T-cell (primary cell): ENCODE results near the gene APIP. TPM values are rescaled to one million over a fixed set of nuclear protein-coding genes. Genes with fewer than 3 reads are reported as not detected.

ENCODE experiments used
- ATAC-seq, 4 experiments: fragments of 200-7000 bp in 3 of 4; fragments of 150-1000 bp in 1 of 4; cut with Tn5 transposase; replicated peaks in 1 of 4; 1 replicate in 3 of 4; 2 replicates in 1 of 4; pipeline ENCODE4 v1.10.0; 2021; ENCODE audit warnings: moderate library complexity in 3 of 4, mild to moderate bottlenecking in 2 of 4, moderate number of reproducible peaks in 1 of 4
- CTCF ChIA-PET, 2 donors: fragments of 300-600 bp; sonication (Branson Sonifier 250); formaldehyde crosslinking; loops; one replicate each; lab custom pipeline; 2022; ENCODE audit warnings: antibody characterized with exemption in 2 of 2; lab: Charles Lee
- POLR2A ChIA-PET, 2 donors: fragments of 300-600 bp; sonication (Branson Sonifier 250); formaldehyde crosslinking; loops; one replicate each; lab custom pipeline; 2022; ENCODE audit warnings: antibody characterized with exemption in 2 of 2; lab: Charles Lee
- DNase-seq, 35 experiments: peaks; one replicate each; pipeline versions ENCODE4 v3.0.0 to v3.0.0-alpha.2; 2013 to 2023
- H3K27ac ChIP-seq: one replicate; pipeline ENCODE4 v1.5.1; 2013; ENCODE audit warnings: low read length
- H3K27me3 ChIP-seq, 2 experiments: replicated peaks in 1 of 2; 1 replicate in 1 of 2; 2 replicates in 1 of 2; pipeline versions ENCODE4 v1.6.1 to v1.7.0; 2013; ENCODE audit warnings: low read length in 1 of 2, mixed read lengths in 1 of 2; ENCODE audit not compliant: control insufficient read depth in 2 of 2, insufficient read depth in 2 of 2; ENCODE audit errors: extremely low read depth in 1 of 2
- H3K36me3 ChIP-seq, 2 donors: 1 replicate in 1 of 2; 2 replicates in 1 of 2; pipeline versions ENCODE4 v1.6.1 to v1.7.0; 2013; ENCODE audit warnings: low read length in 1 of 2; ENCODE audit not compliant: control insufficient read depth in 2 of 2, insufficient read depth in 1 of 2; ENCODE audit errors: extremely low read depth in 1 of 2
- H3K4me1 ChIP-seq, 2 experiments: 1 replicate in 1 of 2; 2 replicates in 1 of 2; pipeline versions ENCODE4 v1.6.1 to v1.7.0; 2013; ENCODE audit warnings: low read length in 2 of 2, mixed read lengths in 1 of 2; ENCODE audit not compliant: insufficient read depth in 2 of 2, control insufficient read depth in 1 of 2; ENCODE audit errors: extremely low read depth in 1 of 2
- H3K4me3 ChIP-seq, 2 donors: 1 replicate in 1 of 2; 2 replicates in 1 of 2; pipeline versions ENCODE4 v1.5.1 to v1.7.0; 2013; ENCODE audit warnings: mild to moderate bottlenecking in 2 of 2, low read length in 1 of 2, moderate library complexity in 1 of 2; ENCODE audit not compliant: control insufficient read depth in 1 of 2; ENCODE audit errors: extremely low read depth in 1 of 2
- H3K9me3 ChIP-seq: 2 replicates; pipeline ENCODE4 v1.7.0; 2013
- H3K27ac Mint-ChIP-seq, 2 donors: one replicate each; pipeline ENCODE4 v1.8.0; 2020 to 2021; ENCODE audit warnings: mild to moderate bottlenecking in 2 of 2, mixed read lengths in 2 of 2
- H3K27me3 Mint-ChIP-seq, 2 donors: one replicate each; pipeline ENCODE4 v1.8.0; 2021 to 2022; ENCODE audit warnings: mixed read lengths in 2 of 2
- H3K36me3 Mint-ChIP-seq: one replicate; pipeline ENCODE4 v1.8.0; 2021; ENCODE audit warnings: mixed read lengths
- H3K4me1 Mint-ChIP-seq, 3 donors: one replicate each; pipeline ENCODE4 v1.8.0; 2020 to 2022; ENCODE audit warnings: mixed read lengths in 3 of 3, mild to moderate bottlenecking in 1 of 3
- H3K4me3 Mint-ChIP-seq, 3 donors: one replicate each; pipeline ENCODE4 v1.8.0; 2020 to 2022; ENCODE audit warnings: mild to moderate bottlenecking in 3 of 3, mixed read lengths in 3 of 3, moderate library complexity in 3 of 3
- H3K9me3 Mint-ChIP-seq, 3 donors: one replicate each; pipeline ENCODE4 v1.8.0; 2020 to 2022; ENCODE audit warnings: mixed read lengths in 3 of 3
- WGBS: methylation state at CpG from one replicate; pipeline ENCODE4 v1.1.5; 2013; ENCODE audit warnings: missing lambda C conversion rate; ENCODE audit not compliant: insufficient coverage; 5-methylcytosine and 5-hydroxymethylcytosine counted together
- total RNA-seq, 35 experiments: library from RNA in 6 of 35; stranded (reverse) in 6 of 35; fragments of 120-200 nt in 1 of 35; gene quantifications; one replicate each; pipeline versions ENCODE4 v1.2.1 to v1.2.4 and lab custom pipeline; 2013 to 2026

APIP gene
- total RNA-seq, 5 donors from 2014 or later (not counting 1 experiment from before 2014, with no cell fraction given): 9.4 to 15.7 (median 15.6) TPM

DNA sequence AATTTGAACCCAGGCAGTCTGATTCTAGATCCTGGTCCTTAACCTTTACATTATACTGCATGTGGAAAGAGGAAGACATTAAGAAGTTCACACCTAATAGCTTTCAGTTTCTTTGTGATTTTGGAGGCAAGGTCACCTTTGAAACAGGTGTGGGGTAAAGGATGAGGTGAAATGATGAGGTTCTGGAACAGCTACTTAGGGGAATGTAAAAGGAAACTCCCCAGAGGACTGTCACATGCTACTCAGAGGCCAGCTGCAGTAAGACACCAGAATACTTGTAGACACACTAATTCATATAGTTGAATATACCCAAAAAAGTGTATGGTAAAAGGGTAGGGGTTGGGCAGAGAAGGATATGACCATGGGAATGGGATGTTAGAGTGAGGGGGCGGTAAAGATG, 5.4 kb downstream of the APIP start:
- H3K27ac ChIP-seq: no peak overlapping the region
- CTCF ChIA-PET: interaction anchor here in 1 of 2 donors (0.6 kb wide), 1 partner anchor 23 kb away, joined by 5 read pairs; no protein-coding TSS in a partner anchor
- H3K9me3 Mint-ChIP-seq: no peaks in the 10 kb centered on the region
- no peak overlapping the region for H3K4me3 ChIP-seq
- POLR2A ChIA-PET: interaction anchor here in 1 of 2 donors (0.6 kb wide), 1 partner anchor 823 kb away, joined by 3 read pairs; no protein-coding TSS in a partner anchor
- H3K9me3 ChIP-seq: no peaks in the 10 kb centered on the region
- ATAC-seq: no peak
- no peaks in the 10 kb centered on the region for H3K27me3 Mint-ChIP-seq
- H3K36me3 ChIP-seq: no peaks in the 10 kb centered on the region
- no peak overlapping the region for H3K27ac Mint-ChIP-seq
- peaks cover 30 to 39% (median 30%) of the 10 kb centered on the region in 3 donors for H3K4me1 Mint-ChIP-seq
- no peak for DNase-seq
- no CpG with 5 or more reads among the region's 1 CpG for WGBS
- H3K36me3 Mint-ChIP-seq: peaks cover 19% of the 10 kb centered on the region
- no peaks in the 10 kb centered on the region for H3K27me3 ChIP-seq
- H3K4me1 ChIP-seq: peaks cover 8 to 15% of the 10 kb centered on the region in 2 experiments
- no peak overlapping the region for H3K4me3 Mint-ChIP-seq

DNA sequence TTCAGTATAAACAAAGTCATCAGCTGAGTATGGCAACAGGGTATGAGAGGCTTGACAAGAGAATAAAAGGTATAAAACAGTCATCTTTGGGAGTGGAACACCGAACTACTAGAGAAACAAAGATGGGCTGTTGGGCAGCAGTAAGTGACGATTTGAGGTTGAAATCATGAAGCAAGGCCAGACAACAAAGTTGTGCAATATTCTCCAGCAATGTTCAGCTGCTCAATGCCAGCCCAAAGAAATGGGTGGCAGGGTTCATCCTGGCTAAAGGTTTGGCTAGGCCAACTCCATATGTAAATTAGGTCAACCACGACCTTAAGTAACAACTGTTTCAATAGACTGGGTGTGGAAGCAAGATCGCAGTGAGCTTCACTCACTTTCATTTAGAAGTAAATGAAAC, 6.2 kb downstream of the APIP start:
- Histone ChIP-seq H3K4me3 (no peak overlapping the region), H3K36me3 (no peaks in the 10 kb centered on the region), H3K9me3 (no peaks in the 10 kb centered on the region), H3K27ac (no peak overlapping the region), H3K4me1 (peaks cover 2 to 6% of the 10 kb centered on the region in 2 experiments), H3K27me3 (no peaks in the 10 kb centered on the region)
- Mint-ChIP-seq H3K27ac (no peak overlapping the region), H3K9me3 (peaks cover 0 to 4% (median 0%) of the 10 kb centered on the region in 3 donors), H3K36me3 (peaks cover 23% of the 10 kb centered on the region), H3K4me3 (no peak overlapping the region), H3K4me1 (peaks cover 26 to 36% (median 30%) of the 10 kb centered on the region in 3 donors), H3K27me3 (no peaks in the 10 kb centered on the region)
- POLR2A ChIA-PET: no interaction called here
- ATAC-seq (no peak), DNase-seq (no peak)
- 100% methylated on average over 1 of the region's 4 CpGs for WGBS
- CTCF ChIA-PET: interaction anchor here in 1 of 2 donors (0.6 to 1.1 kb wide), 2 partner anchors 16 to 24 kb away, joined by 3 to 5 read pairs; no protein-coding TSS in a partner anchor

DNA sequence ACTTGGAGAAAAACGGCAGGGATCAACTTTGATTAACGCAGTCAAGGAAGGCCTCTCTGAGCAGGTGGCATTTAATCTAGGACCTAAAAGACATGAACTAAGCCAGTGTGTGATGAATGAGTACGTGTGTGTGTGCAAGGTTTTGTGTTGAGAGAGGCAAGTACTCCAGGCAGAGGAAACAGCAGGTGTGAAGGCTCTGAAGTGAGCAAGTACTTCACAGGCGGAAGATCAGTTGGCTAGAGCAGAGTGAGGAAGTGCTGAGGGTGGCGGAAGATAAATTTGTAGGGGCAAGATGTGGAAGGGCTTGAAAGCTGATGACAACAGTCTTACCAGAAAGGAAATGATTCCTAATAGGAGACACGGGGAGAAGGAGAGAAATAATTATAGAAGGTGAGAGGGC, 6.8 kb downstream of the APIP start:
- H3K4me1 Mint-ChIP-seq: peaks cover 28 to 36% (median 33%) of the 10 kb centered on the region in 3 donors
- no peak overlapping the region for H3K27ac Mint-ChIP-seq
- H3K27me3 Mint-ChIP-seq: no peaks in the 10 kb centered on the region
- no peak overlapping the region for H3K4me3 ChIP-seq
- no peak overlapping the region for H3K27ac ChIP-seq
- POLR2A ChIA-PET: interaction anchor here in 1 of 2 donors (0.7 kb wide), 1 partner anchor 316 kb away, joined by 3 read pairs; no protein-coding TSS in a partner anchor
- CTCF ChIA-PET: interaction anchor here in 1 of 2 donors (1.1 kb wide), 1 partner anchor 16 kb away, joined by 3 read pairs; no protein-coding TSS in a partner anchor
- H3K4me3 Mint-ChIP-seq: no peak overlapping the region
- no peaks in the 10 kb centered on the region for H3K36me3 ChIP-seq
- no peaks in the 10 kb centered on the region for H3K9me3 ChIP-seq
- ATAC-seq (peak in 1 of 4 experiments; percentile 40), DNase-seq (no peak)
- peaks cover 0 to 10% (median 0%) of the 10 kb centered on the region in 3 donors for H3K9me3 Mint-ChIP-seq
- H3K4me1 ChIP-seq: peaks cover 0 to 1% of the 10 kb centered on the region in 2 experiments
- H3K36me3 Mint-ChIP-seq: peaks cover 28% of the 10 kb centered on the region
- H3K27me3 ChIP-seq: no peaks in the 10 kb centered on the region
- 68% methylated on average over 6 of the region's 6 CpGs for WGBS

DNA sequence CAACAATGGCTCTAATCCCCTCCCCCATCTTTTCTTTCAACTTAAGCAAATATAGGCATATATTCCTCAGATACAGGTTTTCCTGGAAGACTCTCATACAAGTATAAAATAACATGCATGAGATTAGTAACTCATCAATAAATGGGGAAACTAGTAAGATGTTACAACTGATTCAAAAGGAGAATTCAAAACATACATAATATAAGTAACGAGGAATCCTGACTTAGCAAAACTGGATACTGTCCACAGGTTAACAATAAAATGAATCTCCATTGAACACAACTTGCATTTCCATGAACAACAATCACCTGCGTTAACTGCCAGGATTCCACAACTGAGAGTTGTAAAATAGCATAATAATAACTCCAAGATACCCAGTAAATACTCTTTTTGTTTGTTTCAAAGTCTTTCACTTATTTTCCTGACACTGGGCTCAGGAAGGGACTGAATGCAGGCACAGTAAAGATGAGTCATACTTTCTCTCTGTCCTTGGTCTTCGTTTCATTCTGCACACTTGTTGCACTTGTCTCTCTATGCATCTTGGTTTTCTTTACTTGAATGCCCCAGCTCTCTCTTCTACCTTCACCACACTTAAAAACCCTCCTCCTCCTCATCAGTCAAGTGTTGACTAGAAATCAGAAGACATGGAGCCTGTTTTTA, 8.1 kb downstream of the APIP start:
- no peak overlapping the region for H3K27ac ChIP-seq
- CTCF ChIA-PET: no interaction called here
- H3K4me1 ChIP-seq: no peaks in the 10 kb centered on the region

DNA sequence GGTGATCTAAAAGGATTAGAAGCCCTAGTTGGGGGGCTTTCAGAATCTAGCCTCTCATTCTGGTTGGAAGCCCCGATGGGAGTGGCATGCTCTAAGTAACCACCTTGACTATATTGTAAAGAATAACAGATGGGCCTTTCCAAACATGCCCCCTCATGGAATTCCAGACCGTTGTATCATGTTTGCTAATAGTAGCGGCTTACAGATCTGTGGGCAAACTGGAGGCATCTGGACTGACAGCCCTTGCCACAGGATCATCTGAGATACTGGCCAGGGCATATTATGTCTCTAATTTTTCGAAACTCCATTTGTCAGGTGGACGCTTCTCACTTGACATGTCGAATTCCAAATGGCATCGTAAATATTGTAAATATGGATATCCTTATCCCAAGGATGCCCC, 10.5 kb downstream of the APIP start:
- no peaks in the 10 kb centered on the region for H3K4me1 ChIP-seq
- peaks cover 4 to 10% (median 5%) of the 10 kb centered on the region in 3 donors for H3K9me3 Mint-ChIP-seq
- DNase-seq (no peak), ATAC-seq (no peak)
- CTCF ChIA-PET: interaction anchor here in 1 of 2 donors (0.6 kb wide), 1 partner anchor 488 kb away, joined by 3 read pairs; no protein-coding TSS in a partner anchor
- POLR2A ChIA-PET: no interaction called here
- H3K27me3 ChIP-seq: no peaks in the 10 kb centered on the region
- H3K36me3 Mint-ChIP-seq: peaks cover 29% of the 10 kb centered on the region
- no peak overlapping the region for H3K27ac Mint-ChIP-seq
- no peaks in the 10 kb centered on the region for H3K9me3 ChIP-seq
- no peak overlapping the region for H3K27ac ChIP-seq
- peaks cover 14 to 21% (median 20%) of the 10 kb centered on the region in 3 donors for H3K4me1 Mint-ChIP-seq
- no peak overlapping the region for H3K4me3 ChIP-seq
- no peak overlapping the region for H3K4me3 Mint-ChIP-seq
- peaks cover 0 to 4% of the 10 kb centered on the region in 2 donors for H3K36me3 ChIP-seq
- H3K27me3 Mint-ChIP-seq: no peaks in the 10 kb centered on the region
- 100% methylated on average over 2 of the region's 7 CpGs for WGBS

More for the DNA sequence above, 8.1 kb downstream of the APIP start:
- DNase-seq (no peak), ATAC-seq (no peak)
- H3K36me3 Mint-ChIP-seq: peaks cover 30% of the 10 kb centered on the region
- no peaks in the 10 kb centered on the region for H3K27me3 ChIP-seq
- H3K9me3 ChIP-seq: no peaks in the 10 kb centered on the region
- no peak overlapping the region for H3K4me3 Mint-ChIP-seq
- peaks cover 0 to 10% (median 2%) of the 10 kb centered on the region in 3 donors for H3K9me3 Mint-ChIP-seq
- H3K27me3 Mint-ChIP-seq: no peaks in the 10 kb centered on the region
- peaks cover 21 to 29% (median 28%) of the 10 kb centered on the region in 3 donors for H3K4me1 Mint-ChIP-seq
- no peak overlapping the region for H3K27ac Mint-ChIP-seq
- POLR2A ChIA-PET: no interaction called here
- H3K4me3 ChIP-seq: no peak overlapping the region
- H3K36me3 ChIP-seq: peaks cover 0 to 4% of the 10 kb centered on the region in 2 donors
- WGBS: 33% methylated on average over 1 of the region's 3 CpGs

DNA sequence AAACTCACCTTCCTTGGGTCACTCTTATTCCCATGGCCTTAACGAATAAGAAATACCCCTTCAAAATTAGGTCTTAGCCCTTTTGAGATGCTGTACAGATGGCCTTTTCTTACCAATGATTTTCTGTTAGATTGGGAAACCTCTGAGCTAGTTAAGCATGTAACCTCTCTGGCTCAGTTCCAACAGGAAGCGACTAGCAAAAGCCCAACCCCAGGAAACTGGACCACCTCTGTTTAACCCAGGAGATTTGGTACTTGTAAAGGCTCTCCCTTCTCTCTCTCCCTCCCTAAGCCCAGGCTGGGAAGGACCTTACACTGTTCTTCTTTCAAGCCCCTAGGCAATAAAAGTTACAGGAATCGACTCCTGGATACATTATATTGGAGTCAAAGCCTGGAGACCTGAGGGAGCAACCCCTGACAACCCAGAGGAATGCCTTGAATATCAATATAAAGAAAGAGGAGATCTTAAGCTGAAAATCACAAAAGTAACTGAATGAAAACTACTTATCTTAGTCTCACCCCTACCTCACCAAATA, 11.7 kb downstream of the APIP start:
- H3K9me3 Mint-ChIP-seq: peaks cover 10 to 14% (median 12%) of the 10 kb centered on the region in 3 donors
- no peak for ATAC-seq
- H3K4me1 Mint-ChIP-seq: peaks cover 14 to 21% (median 20%) of the 10 kb centered on the region in 3 donors
- ChIA-PET CTCF (no interaction called here), POLR2A (no interaction called here)
- 100% methylated on average over 2 of the region's 3 CpGs for WGBS
- no peak overlapping the region for H3K4me3 Mint-ChIP-seq
- Histone ChIP-seq H3K4me1 (no peaks in the 10 kb centered on the region), H3K36me3 (peaks cover 3 to 4% of the 10 kb centered on the region in 2 donors), H3K9me3 (peaks cover 4% of the 10 kb centered on the region), H3K4me3 (no peak overlapping the region), H3K27me3 (no peaks in the 10 kb centered on the region), H3K27ac (no peak overlapping the region)
- H3K27ac Mint-ChIP-seq: no peak overlapping the region
- H3K36me3 Mint-ChIP-seq: peaks cover 35% of the 10 kb centered on the region
- no peaks in the 10 kb centered on the region for H3K27me3 Mint-ChIP-seq
- DNase-seq: no peak
